K562 (cell line): ENCODE results near the gene SLAMF9.

Experiments
- NR1H2 ChIP-seq: sonication (generic); formaldehyde crosslinking; IDR thresholded peaks from 2 replicates; pipeline ENCODE4 v1.4.0; 2020; ENCODE audit warnings: mild to moderate bottlenecking, missing genetic modification reagents
- SP1 ChIP-seq: sonication (generic); formaldehyde crosslinking; IDR thresholded peaks from 2 replicates; pipeline ENCODE4 v1.8.1; 2022; ENCODE audit warnings: mild to moderate bottlenecking, missing genetic modification reagents

DNA sequence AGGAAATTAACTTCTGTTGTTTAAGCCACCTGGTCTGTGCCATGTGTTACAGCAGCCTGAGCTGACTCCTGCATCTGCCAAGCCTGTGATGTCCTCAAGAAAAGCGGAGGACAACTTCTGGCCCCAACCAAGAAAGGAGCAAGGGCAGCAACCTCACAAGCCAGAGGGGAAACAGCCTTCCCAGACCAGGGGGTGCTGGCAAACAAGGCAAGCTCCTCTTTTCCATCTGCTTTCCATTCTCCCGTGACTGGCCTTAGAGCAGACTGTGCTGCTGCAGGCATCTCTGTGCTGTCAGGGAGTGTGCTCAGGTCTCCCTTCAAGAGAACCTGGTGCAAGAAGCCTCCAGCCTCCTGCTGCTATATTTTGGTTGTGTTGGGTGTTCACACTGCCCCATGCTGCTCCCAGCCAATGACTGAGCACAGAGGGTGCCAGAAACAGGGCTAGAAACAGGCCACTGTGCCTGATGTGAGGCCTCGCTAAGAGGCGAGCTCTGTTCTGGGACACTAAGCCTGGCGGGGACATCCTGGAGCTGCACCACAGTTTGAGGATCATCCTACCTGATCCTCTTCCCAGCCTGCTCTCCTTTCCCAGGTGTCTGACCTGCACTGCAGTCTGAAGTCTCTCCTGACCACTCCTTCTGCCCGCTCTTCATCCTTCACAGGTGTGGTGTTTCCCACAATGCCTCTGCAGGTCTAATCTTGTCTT lies 27.5 kb upstream of the SLAMF9 start:
- no peak for TF ChIP-seq NR1H2 (CRISPR knock-in tag)
- no peak for TF ChIP-seq SP1 (CRISPR knock-in tag)
